Vagina (tissue), 2 donors: ENCODE data around the gene BMP8B.

ENCODE experiments used
- CTCF ChIP-seq, 3 experiments: fragments of 450-650 bp in 2 of 3; fragments of 200-600 bp in 1 of 3; sonication (generic) in 1 of 3; IDR thresholded peaks; one replicate each; pipeline ENCODE4 v1.5.1; 2017 to 2019; ENCODE audit warnings: antibody characterized with exemption in 3 of 3, mild to moderate bottlenecking in 2 of 3, moderate library complexity in 2 of 3
- POLR2A ChIP-seq, 2 donors: fragments of 450-650 bp; IDR thresholded peaks; one replicate each; pipeline ENCODE4 v1.6.1; 2017; ENCODE audit warnings: antibody characterized with exemption in 2 of 2, mild to moderate bottlenecking in 2 of 2, moderate library complexity in 2 of 2

GRCh38 chr1:39805385-39805784, 16.7 kb upstream of the BMP8B start:
- TF ChIP-seq POLR2A (IDR thresholded peaks at IDR 0.05) (no peak), CTCF (IDR thresholded peaks at IDR 0.05) (no peak)
